ENCODE measurements around the gene PHF19. TPM values are rescaled to one million over a fixed set of nuclear protein-coding genes. Genes with fewer than 3 reads are reported as not detected.

Gene PHF19
- total and polyA plus RNA-seq, 2 experiments from 2014 or later, result 16.8 to 31.0 TPM

GRCh38 chr9:120830865-120831264, 46.1 kb downstream of the PHF19 start (continued):
- TF ChIP-seq ZNF462 (CRISPR knock-in tag; IDR thresholded peaks at IDR 0.05), result no peak
- TF ChIP-seq POLR2AphosphoS5 (IDR thresholded peaks at IDR 0.05; ENCODE audit: low read depth), result no peak

GRCh38 chr9:120830151-120830550, 46.8 kb downstream of the PHF19 start:
- no peaks in the 10 kb centered on the region for H3K9me3 Mint-ChIP-seq
- Histone ChIP-seq H3K27me3 (ENCODE audit: insufficient read depth) (no peaks in the 10 kb centered on the region), H2AFZ (no peak overlapping the region), H3K36me3 (ENCODE audit: insufficient read depth) (peaks cover 45% of the 10 kb centered on the region), H3K4me2 (no peak overlapping the region), H4K20me1 (replicated peaks; ENCODE audit: insufficient read depth) (peaks cover 15% of the 10 kb centered on the region; the same call in 1 of the 2 replicates), H3K4me1 (ENCODE audit: insufficient read depth) (peaks cover 6% of the 10 kb centered on the region; the same call in 1 of the 2 replicates), H3K79me2 (replicated peaks; ENCODE audit: insufficient read depth) (peaks cover 9% of the 10 kb centered on the region), H3K9me2 (ENCODE audit: insufficient read depth) (no peaks in the 10 kb centered on the region), H3K27ac (ENCODE audit: low read depth) (no peak overlapping the region), H3K4me3 (no peak overlapping the region), H3F3A (replicated peaks; ENCODE audit: low read depth) (no peaks in the 10 kb centered on the region; the same call in 1 of the 2 replicates)
- TF ChIP-seq JUNB (IDR thresholded peaks at IDR 0.05; ENCODE audit: unreplicated experiment), result no peak
- TF ChIP-seq EZH2phosphoT487 (IDR thresholded peaks at IDR 0.05; ENCODE audit: unreplicated experiment), result no peak
- TF ChIP-seq ETS1 (IDR thresholded peaks at IDR 0.05), result no peak
- TF ChIP-seq CTCF (conservative IDR thresholded peaks at IDR 0.05; ENCODE audit: low read depth in 2 of 2), result no peak
- no peak for TF ChIP-seq NANOG (IDR thresholded peaks at IDR 0.05; ENCODE audit: borderline replicate concordance)
- no peak for DNase-seq (ENCODE audit: low spot score)
- no peak overlapping the region for H3K4me3 Mint-ChIP-seq
- H3K27me3 Mint-ChIP-seq (ENCODE audit: insufficient read depth, low read depth, poor library complexity), result no peaks in the 10 kb centered on the region
- H3K4me1 Mint-ChIP-seq, result peaks cover 9% of the 10 kb centered on the region; the same call in 2 of the 3 replicates
- no peak for ATAC-seq
- no peak overlapping the region for H3K27ac Mint-ChIP-seq
- H3K36me3 Mint-ChIP-seq (ENCODE audit: low read depth), result peaks cover 65% of the 10 kb centered on the region

Measured in GM23338 (cell line).